Activated CD8-positive, alpha-beta T cell treated with anti-CD3 and anti-CD28 coated beads for 36 hours (primary cell): ENCODE results near the gene XPC. TPM values are rescaled to one million over a fixed set of nuclear protein-coding genes. Genes with fewer than 3 reads are reported as not detected.

Experiments used
- ATAC-seq: fragments of 200-7000 bp; cut with Tn5 transposase; one replicate; pipeline ENCODE4 v1.10.0; 2021; ENCODE audit warnings: mild to moderate bottlenecking, moderate library complexity
- CTCF ChIA-PET: fragments of 350-600 bp; sonication (Branson Sonifier 250); formaldehyde crosslinking; loops from one replicate; lab custom pipeline; 2021; ENCODE audit warnings: antibody characterized with exemption; lab: Charles Lee
- POLR2A ChIA-PET: fragments of 350-600 bp; sonication (Branson Sonifier 250); formaldehyde crosslinking; loops from one replicate; lab custom pipeline; 2021; ENCODE audit warnings: antibody characterized with exemption; lab: Charles Lee
- DNase-seq: peaks from one replicate; pipeline ENCODE4 v3.0.0-alpha.2; 2020
- H3K27ac Mint-ChIP-seq: one replicate; pipeline ENCODE4 v1.8.0; 2021; ENCODE audit warnings: mild to moderate bottlenecking, mixed read lengths
- H3K27me3 Mint-ChIP-seq: one replicate; pipeline ENCODE4 v1.8.0; 2021; ENCODE audit warnings: mixed read lengths
- H3K36me3 Mint-ChIP-seq: one replicate; pipeline ENCODE4 v1.8.0; 2021; ENCODE audit warnings: low read depth, mixed read lengths
- H3K4me1 Mint-ChIP-seq: one replicate; pipeline ENCODE4 v1.8.0; 2021; ENCODE audit warnings: low read depth, mixed read lengths
- H3K4me3 Mint-ChIP-seq: one replicate; pipeline ENCODE4 v1.8.0; 2021; ENCODE audit warnings: mild to moderate bottlenecking, moderate library complexity, mixed read lengths
- H3K9me3 Mint-ChIP-seq: one replicate; pipeline ENCODE4 v1.8.0; 2021; ENCODE audit warnings: mixed read lengths
- CTCF ChIP-seq: fragments of 200-600 bp; IDR thresholded peaks from one replicate; pipeline ENCODE4 v1.8.0; 2022; ENCODE audit warnings: antibody characterized with exemption, mild to moderate bottlenecking
- intact Hi-C: fragments of 100-400 bp; cut with micrococcal nuclease; formaldehyde crosslinking; loops from one replicate; pipeline ENCODE4 v1.10.0; 2022
- total RNA-seq, 2 experiments: library from RNA; stranded (reverse); gene quantifications; one replicate each; pipeline ENCODE4 v1.2.3, GENCODE V29; 2021

The XPC gene
- total RNA-seq, 2 experiments from 2014 or later = 23.5 to 24.8 TPM

GRCh38 chr3:14218355-14218754 lies 40.0 kb upstream of the XPC start:
- H3K27me3 Mint-ChIP-seq = peaks cover 5% of the 10 kb centered on the region
- ChIA-PET CTCF (interaction anchor here (1.6 to 10.0 kb wide), 2 partner anchors 14 to 43 kb away, joined by 4 to 76 read pairs; no protein-coding TSS in a partner anchor), POLR2A (no interaction called here)

GRCh38 chr3:14216257-14217048 lies 38.1 kb upstream of the XPC start:
- ChIA-PET POLR2A (no interaction called here), CTCF (interaction anchor here (0.6 to 10.0 kb wide), 5 partner anchors 12 to 970 kb away, joined by 3 to 76 read pairs (median 3); no protein-coding TSS in a partner anchor)
- no peaks in the 10 kb centered on the region for H3K4me1 Mint-ChIP-seq
- DNase-seq = peak; percentile 29
- intact Hi-C loops = no loop called here
- no peak overlapping the region for H3K27ac Mint-ChIP-seq
- H3K36me3 Mint-ChIP-seq = no peaks in the 10 kb centered on the region
- peaks cover 7% of the 10 kb centered on the region for H3K9me3 Mint-ChIP-seq
- peak; percentile 56 for ATAC-seq
- peak overlapping the region; percentile 18 for H3K4me3 Mint-ChIP-seq
- peaks cover 2% of the 10 kb centered on the region for H3K27me3 Mint-ChIP-seq
- no peak for TF ChIP-seq CTCF

More at GRCh38 chr3:14218355-14218754, 40.0 kb upstream of the XPC start:
- no peak for TF ChIP-seq CTCF
- peaks cover 3% of the 10 kb centered on the region for H3K36me3 Mint-ChIP-seq
- H3K9me3 Mint-ChIP-seq = peaks cover 14% of the 10 kb centered on the region
- H3K27ac Mint-ChIP-seq = no peak overlapping the region
- intact Hi-C loops = no loop called here
- no peak for ATAC-seq
- no peaks in the 10 kb centered on the region for H3K4me1 Mint-ChIP-seq
- DNase-seq = no peak
- H3K4me3 Mint-ChIP-seq = no peak overlapping the region

- ATAC-seq = no peak
- ChIA-PET POLR2A (no interaction called here), CTCF (interaction anchor here (0.8 to 10.0 kb wide), 2 partner anchors 11 to 16 kb away, joined by 3 to 76 read pairs; no protein-coding TSS in a partner anchor)
These were observed 36.4 kb upstream of the XPC start for GRCh38 chr3:14214764-14215163.

GRCh38 chr3:14213066-14213774 lies 34.8 kb upstream of the XPC start:
- POLR2A ChIA-PET = no interaction called here
- Mint-ChIP-seq H3K27ac (no peak overlapping the region), H3K27me3 (no peaks in the 10 kb centered on the region), H3K36me3 (no peaks in the 10 kb centered on the region), H3K9me3 (no peaks in the 10 kb centered on the region), H3K4me1 (no peaks in the 10 kb centered on the region), H3K4me3 (no peak overlapping the region)
- ATAC-seq = no peak
- intact Hi-C loops = no loop called here
- DNase-seq = no peak
- no peak for TF ChIP-seq CTCF
- CTCF ChIA-PET = interaction anchor here (0.8 to 10.0 kb wide), 3 partner anchors 9 to 248 kb away, joined by 3 to 76 read pairs (median 4); no protein-coding TSS in a partner anchor

More at GRCh38 chr3:14214764-14215163, 36.4 kb upstream of the XPC start:
- no peak overlapping the region for H3K27ac Mint-ChIP-seq
- no peaks in the 10 kb centered on the region for H3K9me3 Mint-ChIP-seq
- TF ChIP-seq CTCF = no peak
- no peaks in the 10 kb centered on the region for H3K4me1 Mint-ChIP-seq
- H3K4me3 Mint-ChIP-seq = no peak overlapping the region
- no peaks in the 10 kb centered on the region for H3K36me3 Mint-ChIP-seq
- intact Hi-C loops = no loop called here
- DNase-seq = no peak
- no peaks in the 10 kb centered on the region for H3K27me3 Mint-ChIP-seq
